ENCODE measurements around the gene WNT2.

DNA sequence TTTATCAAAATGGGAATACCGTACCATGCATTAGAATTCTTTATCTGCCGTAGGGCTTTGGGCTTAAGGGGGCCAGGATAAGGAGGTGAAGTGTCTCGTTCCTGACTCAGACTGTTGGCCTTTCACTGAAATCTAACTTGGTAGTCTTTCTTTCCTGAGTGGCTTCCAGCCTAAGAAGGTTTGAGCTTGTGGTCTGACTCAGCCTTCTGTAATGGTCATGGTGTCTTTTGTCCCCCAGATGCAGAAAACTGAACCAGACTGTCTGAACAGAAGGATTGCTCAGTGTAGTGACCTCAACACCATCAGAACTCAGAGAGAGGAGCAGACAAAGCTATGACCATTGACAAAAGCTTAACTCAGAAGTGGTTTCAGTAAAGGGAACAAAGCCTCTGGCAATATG, 39.5 kb downstream of the WNT2 start:
- TF ChIP-seq SUZ12 (IDR thresholded peaks at IDR 0.05; ENCODE audit: extremely low read depth, insufficient read depth, insufficient read length) (no peak), YY1 (IDR thresholded peaks at IDR 0.05; ENCODE audit: insufficient read depth, insufficient read length) (no peak), ZNF274 (IDR thresholded peaks at IDR 0.05; ENCODE audit: low read depth, low read length) (no peak)
